ENCODE results near the gene ASPA.

ASPA gene

GRCh38 chr17:3533752-3534151 is 58.0 kb downstream of the ASPA start:
- no peak overlapping the region for H3K4me3 ChIP-seq
- TF ChIP-seq EZH2 (IDR thresholded peaks at IDR 0.05) (no peak), FOXP2 (optimal IDR thresholded peaks at IDR 0.05; ENCODE audit: control extremely low read depth, extremely low read length, insufficient read depth) (no peak), POLR2AphosphoS5 (IDR thresholded peaks at IDR 0.05; ENCODE audit: borderline replicate concordance, low read depth, low read length) (no peak)
- H3K36me3 ChIP-seq (ENCODE audit: insufficient read depth, low read length): no peaks in the 10 kb centered on the region
- no peak for DNase-seq (ENCODE audit: low read depth, low spot score)
- H3K27ac ChIP-seq: no peak overlapping the region
- H3K9ac ChIP-seq (ENCODE audit: insufficient read length): no peak overlapping the region
- H3K9me3 ChIP-seq (ENCODE audit: low read depth, low read length): no peaks in the 10 kb centered on the region

DNA sequence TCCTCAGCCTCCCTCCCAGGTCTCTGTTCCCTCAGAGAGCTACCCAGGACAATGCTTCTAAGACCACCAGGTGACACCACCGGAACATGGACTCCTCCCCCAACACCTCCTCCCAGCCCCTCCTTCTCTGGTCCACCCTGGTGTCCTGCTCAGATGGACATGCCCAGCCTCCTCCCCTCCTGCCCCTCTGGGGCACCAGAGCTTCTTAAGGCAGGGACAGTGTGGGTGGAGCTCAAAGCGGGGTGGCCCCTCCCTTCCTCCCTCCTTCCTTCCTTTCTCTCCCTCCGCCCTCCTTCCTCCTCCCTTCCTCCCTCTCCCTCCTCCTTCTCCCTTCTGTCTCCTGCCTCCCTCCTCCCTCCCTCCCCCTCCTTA is 59.1 kb downstream of the ASPA start:
- no peak for DNase-seq (ENCODE audit: low read depth, low spot score)
- Histone ChIP-seq H3K9me3 (ENCODE audit: low read depth, low read length) (no peaks in the 10 kb centered on the region), H3K36me3 (ENCODE audit: insufficient read depth, low read length) (no peaks in the 10 kb centered on the region), H3K27ac (no peak overlapping the region), H3K9ac (ENCODE audit: insufficient read length) (no peak overlapping the region), H3K4me3 (no peak overlapping the region)
- TF ChIP-seq EZH2 (IDR thresholded peaks at IDR 0.05): no peak
- no peak for TF ChIP-seq POLR2AphosphoS5 (IDR thresholded peaks at IDR 0.05; ENCODE audit: borderline replicate concordance, low read depth, low read length)

DNA sequence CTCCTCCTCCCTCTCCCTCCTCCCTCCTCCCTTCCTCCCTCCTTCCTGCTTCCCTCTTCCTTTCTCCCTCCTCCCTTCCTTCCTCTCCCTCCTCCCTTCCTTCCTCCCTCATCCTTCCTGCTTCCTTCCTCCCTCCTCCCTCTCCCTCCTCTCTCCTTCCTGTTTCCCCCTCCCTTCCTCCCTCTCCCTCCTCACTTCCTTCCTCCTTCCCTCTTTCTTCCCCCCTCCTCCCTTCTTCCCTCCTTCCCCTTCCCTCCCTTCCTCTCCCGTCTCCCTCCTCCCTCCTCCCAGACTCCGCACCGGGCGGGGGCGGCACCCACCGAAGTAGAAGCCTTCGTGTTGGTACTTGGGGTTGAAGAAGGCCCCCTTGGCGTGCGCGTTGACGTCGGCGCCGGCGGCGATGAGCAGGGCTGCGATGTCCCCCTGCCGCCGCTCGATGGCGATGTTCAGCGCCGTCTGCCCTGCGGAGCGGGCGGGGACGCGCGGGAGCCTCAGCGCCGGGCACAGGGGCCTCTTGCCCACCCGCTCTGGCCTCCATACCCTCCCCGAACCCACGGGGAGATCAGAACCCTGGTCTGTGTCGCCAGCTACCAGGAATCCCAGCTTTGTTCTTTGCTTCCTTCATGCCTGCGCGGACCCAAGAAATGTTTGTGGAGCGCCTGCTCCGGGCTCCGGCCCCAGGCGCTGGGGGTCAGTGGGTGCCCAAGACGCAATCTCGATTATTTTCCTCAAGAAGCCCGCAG is 59.6 kb downstream of the ASPA start:
- DNase-seq (ENCODE audit: low read depth, low spot score): no peak
- Histone ChIP-seq H3K36me3 (ENCODE audit: insufficient read depth, low read length) (no peaks in the 10 kb centered on the region), H3K4me3 (peak overlapping the region; percentile 57), H3K9ac (ENCODE audit: insufficient read length) (peak overlapping the region; percentile 6), H3K27ac (no peak overlapping the region), H3K9me3 (ENCODE audit: low read depth, low read length) (no peaks in the 10 kb centered on the region)
- no peak for TF ChIP-seq FOXP2 (optimal IDR thresholded peaks at IDR 0.05; ENCODE audit: control extremely low read depth, extremely low read length, insufficient read depth)

- no peak overlapping the region for H3K27ac ChIP-seq
- H3K36me3 ChIP-seq (ENCODE audit: insufficient read depth, low read length): no peaks in the 10 kb centered on the region
- H3K9ac ChIP-seq (ENCODE audit: insufficient read length): no peak overlapping the region
- H3K9me3 ChIP-seq (ENCODE audit: low read depth, low read length): no peaks in the 10 kb centered on the region
- TF ChIP-seq FOXP2 (optimal IDR thresholded peaks at IDR 0.05; ENCODE audit: control extremely low read depth, extremely low read length, insufficient read depth) (no peak), POLR2AphosphoS5 (IDR thresholded peaks at IDR 0.05; ENCODE audit: borderline replicate concordance, low read depth, low read length) (no peak), EZH2 (IDR thresholded peaks at IDR 0.05) (no peak)
- no peak overlapping the region for H3K4me3 ChIP-seq
- no peak for DNase-seq (ENCODE audit: low read depth, low spot score)
Observed at GRCh38 chr17:3536716-3537115, 60.9 kb downstream of the ASPA start.

DNA sequence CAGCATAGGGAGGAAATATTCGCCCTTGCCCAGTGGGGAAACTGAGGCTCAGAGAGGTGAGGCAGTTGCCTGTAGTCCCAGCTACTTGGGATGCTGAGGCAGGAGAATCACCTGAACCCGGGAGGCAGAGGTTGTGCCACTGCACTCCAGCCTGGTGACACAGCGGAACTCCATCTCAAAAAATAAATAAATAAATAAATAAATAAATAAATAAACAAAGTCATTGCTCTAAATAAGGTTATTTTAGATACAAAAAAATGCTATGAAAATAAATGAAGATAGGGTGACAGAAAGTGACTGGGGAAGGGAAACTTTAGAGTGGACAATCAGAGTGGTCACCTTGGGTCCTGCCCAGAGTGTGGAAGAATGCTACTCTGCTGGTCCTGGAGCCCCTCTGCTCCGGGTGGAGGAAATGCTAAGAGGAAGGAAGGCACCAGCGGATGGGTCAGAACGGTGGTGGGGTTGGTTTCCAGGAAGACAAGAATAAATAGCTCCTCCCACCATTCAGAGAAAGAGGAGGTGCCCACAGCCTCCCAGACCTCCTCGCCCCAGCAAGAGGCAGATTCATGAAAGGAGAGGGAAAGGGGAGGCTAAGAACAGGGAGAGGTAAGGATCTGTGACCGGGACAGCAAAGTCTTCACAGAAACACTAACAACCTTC is 64.2 kb downstream of the ASPA start:
- Histone ChIP-seq H3K36me3 (ENCODE audit: insufficient read depth, low read length) (no peaks in the 10 kb centered on the region), H3K27ac (no peak overlapping the region), H3K9ac (ENCODE audit: insufficient read length) (no peak overlapping the region), H3K4me3 (no peak overlapping the region), H3K9me3 (ENCODE audit: low read depth, low read length) (no peaks in the 10 kb centered on the region)
- no peak for DNase-seq (ENCODE audit: low read depth, low spot score)
- TF ChIP-seq FOXP2 (optimal IDR thresholded peaks at IDR 0.05; ENCODE audit: control extremely low read depth, extremely low read length, insufficient read depth) (no peak), POLR2AphosphoS5 (IDR thresholded peaks at IDR 0.05; ENCODE audit: borderline replicate concordance, low read depth, low read length) (no peak), EZH2 (IDR thresholded peaks at IDR 0.05) (no peak)

- DNase-seq (ENCODE audit: low read depth, low spot score): no peak
- Histone ChIP-seq H3K4me3 (no peak overlapping the region), H3K9me3 (ENCODE audit: low read depth, low read length) (no peaks in the 10 kb centered on the region), H3K9ac (ENCODE audit: insufficient read length) (no peak overlapping the region), H3K27ac (no peak overlapping the region), H3K36me3 (ENCODE audit: insufficient read depth, low read length) (no peaks in the 10 kb centered on the region)
- no peak for TF ChIP-seq EZH2 (IDR thresholded peaks at IDR 0.05)
- TF ChIP-seq FOXP2 (optimal IDR thresholded peaks at IDR 0.05; ENCODE audit: control extremely low read depth, extremely low read length, insufficient read depth): no peak
- no peak for TF ChIP-seq POLR2AphosphoS5 (IDR thresholded peaks at IDR 0.05; ENCODE audit: borderline replicate concordance, low read depth, low read length)
Observed at GRCh38 chr17:3542410-3543088, 66.8 kb downstream of the ASPA start.

DNA sequence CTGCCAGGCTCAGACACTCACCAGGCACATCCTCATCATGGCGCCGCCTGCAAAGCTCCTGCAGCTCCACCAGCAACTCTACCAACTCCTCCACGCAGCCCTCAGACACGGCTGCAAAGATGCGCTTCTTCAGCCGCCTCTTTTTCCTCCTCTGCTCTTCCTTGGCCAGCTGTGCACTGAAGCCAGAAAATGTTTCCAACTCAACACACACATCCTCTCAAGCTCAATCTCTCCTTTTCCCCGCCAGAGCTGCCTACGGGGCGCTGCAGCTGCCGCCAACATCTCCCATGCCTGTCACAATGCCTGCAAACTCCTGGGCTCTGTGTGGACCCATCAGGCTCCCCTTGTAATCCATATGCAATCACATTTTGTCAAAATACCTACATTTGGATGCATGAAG is 67.7 kb downstream of the ASPA start:
- Histone ChIP-seq H3K27ac (no peak overlapping the region), H3K9ac (ENCODE audit: insufficient read length) (no peak overlapping the region), H3K4me3 (no peak overlapping the region), H3K36me3 (ENCODE audit: insufficient read depth, low read length) (no peaks in the 10 kb centered on the region), H3K9me3 (ENCODE audit: low read depth, low read length) (no peaks in the 10 kb centered on the region)
- no peak for DNase-seq (ENCODE audit: low read depth, low spot score)
- TF ChIP-seq POLR2AphosphoS5 (IDR thresholded peaks at IDR 0.05; ENCODE audit: borderline replicate concordance, low read depth, low read length) (no peak), EZH2 (IDR thresholded peaks at IDR 0.05) (no peak), FOXP2 (optimal IDR thresholded peaks at IDR 0.05; ENCODE audit: control extremely low read depth, extremely low read length, insufficient read depth) (no peak)

GRCh38 chr17:3544365-3544764 is 68.6 kb downstream of the ASPA start:
- Histone ChIP-seq H3K4me3 (no peak overlapping the region), H3K36me3 (ENCODE audit: insufficient read depth, low read length) (no peaks in the 10 kb centered on the region), H3K27ac (no peak overlapping the region), H3K9ac (ENCODE audit: insufficient read length) (no peak overlapping the region), H3K9me3 (ENCODE audit: low read depth, low read length) (no peaks in the 10 kb centered on the region)
- TF ChIP-seq FOXP2 (optimal IDR thresholded peaks at IDR 0.05; ENCODE audit: control extremely low read depth, extremely low read length, insufficient read depth): no peak
- TF ChIP-seq EZH2 (IDR thresholded peaks at IDR 0.05): no peak
- TF ChIP-seq POLR2AphosphoS5 (IDR thresholded peaks at IDR 0.05; ENCODE audit: borderline replicate concordance, low read depth, low read length): no peak
- DNase-seq (ENCODE audit: low read depth, low spot score): no peak

Data from SK-N-MC (cell line).